Posterior vena cava (tissue), 2 donors: Measurements from ENCODE around the gene PKDREJ. TPM values are rescaled to one million over a fixed set of nuclear protein-coding genes. Genes with fewer than 3 reads are reported as not detected.

Experiments used
- DNase-seq: peaks from one replicate; pipeline ENCODE4 v3.0.0-alpha.2; 2020; ENCODE audit warnings: low spot score
- intact Hi-C, 2 donors: fragments of 100-400 bp; cut with DNase I; formaldehyde crosslinking; loops; one replicate each; pipeline versions ENCODE4 v1.14.1 to v1.14.2; 2022 to 2023
- total RNA-seq, 2 donors: library from RNA; stranded (reverse); fragmentation: NEBNext Ultra II Directional; extraction: Animal tissue kit (Norgen Biotek cat#: 25700); gene quantifications; one replicate each; pipeline ENCODE4 v1.2.1, GENCODE V29; 2021
- donor health status: DM: yes; HTN: yes; CAD: no.
- donor health status: DM: yes; HTN: yes; CAD: no.

Gene PKDREJ
- total RNA-seq, 2 donors from 2014 or later = 0.05 to 0.09 TPM

- DNase-seq = no peak
- intact Hi-C loops = no loop called here
Measured at GRCh38 chr22:46214149-46214548, 49.0 kb downstream of the PKDREJ start.

- intact Hi-C loops = no loop called here
- DNase-seq = no peak
Measured at GRCh38 chr22:46213052-46213451, 50.1 kb downstream of the PKDREJ start.

GRCh38 chr22:46212195-46212594 is 50.9 kb downstream of the PKDREJ start:
- DNase-seq = no peak
- intact Hi-C loops = loop anchor here in 1 of 2 donors (1.0 kb wide), 1 partner anchor 47 kb away; no protein-coding TSS in a partner anchor

GRCh38 chr22:46209262-46209661 is 53.9 kb downstream of the PKDREJ start:
- DNase-seq = no peak
- intact Hi-C loops = no loop called here

Other genes starting within 250 kb of the PKDREJ start
- 10 to 100 TPM; 22.8 to 27.7 TPM for gene PPARA, start 112.8 kb downstream of the PKDREJ start, total RNA-seq
- 1 to 10 TPM; 3.9 to 4.4 TPM for gene CDPF1, start 13.1 kb downstream of the PKDREJ start, total RNA-seq
- 10 to 100 TPM; 15.4 to 23.8 TPM for gene TTC38, start 4.7 kb upstream of the PKDREJ start, total RNA-seq
- gene GTSE1, start 33.5 kb upstream of the PKDREJ start, total RNA-seq = under 1 TPM; 0.19 to 0.48 TPM
- gene TRMU, start 72.4 kb upstream of the PKDREJ start, total RNA-seq = 10 to 100 TPM; 21.2 to 27.2 TPM